A549 (cell line): Measurements from ENCODE around the gene ZNF484.

Experiments
- BHLHE40 ChIP-seq: IDR thresholded peaks from 2 replicates; pipeline ENCODE4 v1.6.1; 2012; ENCODE audit warnings: low read depth, low read length, inconsistent platforms
- CHD2 ChIP-seq: fragments of 150-350 bp; IDR thresholded peaks from 2 replicates; pipeline ENCODE4 v1.6.1; 2014; ENCODE audit warnings: low read length; ENCODE audit not compliant: partially characterized antibody
- CTCF ChIP-seq: fragments of >200 bp; sonication (Bioruptor Twin); formaldehyde crosslinking; IDR thresholded peaks from 3 replicates; pipeline ENCODE4 v1.5.1; 2016
- EP300 ChIP-seq, 2 experiments: fragments of >200 bp; sonication (Bioruptor Twin); formaldehyde crosslinking; IDR thresholded peaks; 2 replicates in 1 of 2; 3 replicates in 1 of 2; pipeline ENCODE4 v1.6.1; 2016 to 2017
- HDAC2 ChIP-seq: fragments of 200-600 bp; sonication (generic); IDR thresholded peaks from 2 replicates; pipeline ENCODE4 v1.6.1; 2016
- JUN ChIP-seq, 2 experiments: fragments of >200 bp; sonication (Bioruptor Twin); formaldehyde crosslinking; IDR thresholded peaks; 2 replicates in 1 of 2; 3 replicates in 1 of 2; pipeline ENCODE4 v1.6.1; 2016 to 2017
- RARB ChIP-seq: fragments of 250-450 bp; sonication (Bioruptor Pico); IDR thresholded peaks from 2 replicates; pipeline ENCODE4 v1.8.0; 2021; ENCODE audit warnings: mild to moderate bottlenecking, moderate library complexity
- REST ChIP-seq: fragments of 200-600 bp; sonication (generic); IDR thresholded peaks from 2 replicates; pipeline ENCODE4 v1.6.1; 2016; ENCODE audit warnings: antibody characterized with exemption, mild to moderate bottlenecking, moderate library complexity
- SMC3 ChIP-seq: fragments of >200 bp; sonication (Bioruptor Twin); formaldehyde crosslinking; IDR thresholded peaks from 3 replicates; pipeline ENCODE4 v1.6.1; 2018; ENCODE audit warnings: inconsistent platforms

- no peak for TF ChIP-seq REST
- no peak for TF ChIP-seq CTCF
- no peak for TF ChIP-seq RARB (CRISPR knock-in tag)
- TF ChIP-seq CHD2, result no peak
- no peak for TF ChIP-seq JUN (IDR thresholded peaks at IDR 0.05)
- no peak for TF ChIP-seq HDAC2
- no peak for TF ChIP-seq EP300 (IDR thresholded peaks at IDR 0.05)
- no peak for TF ChIP-seq BHLHE40
- no peak for TF ChIP-seq SMC3
Measured at GRCh38 chr9:92829420-92829819, 48.4 kb downstream of the ZNF484 start.
